ENCODE measurements around the gene SLC12A7. TPM values are rescaled to one million over a fixed set of nuclear protein-coding genes. Genes with fewer than 3 reads are reported as not detected.

Gene SLC12A7
- total RNA-seq, 1 donor from 2014 or later, result 42.2 TPM

DNA sequence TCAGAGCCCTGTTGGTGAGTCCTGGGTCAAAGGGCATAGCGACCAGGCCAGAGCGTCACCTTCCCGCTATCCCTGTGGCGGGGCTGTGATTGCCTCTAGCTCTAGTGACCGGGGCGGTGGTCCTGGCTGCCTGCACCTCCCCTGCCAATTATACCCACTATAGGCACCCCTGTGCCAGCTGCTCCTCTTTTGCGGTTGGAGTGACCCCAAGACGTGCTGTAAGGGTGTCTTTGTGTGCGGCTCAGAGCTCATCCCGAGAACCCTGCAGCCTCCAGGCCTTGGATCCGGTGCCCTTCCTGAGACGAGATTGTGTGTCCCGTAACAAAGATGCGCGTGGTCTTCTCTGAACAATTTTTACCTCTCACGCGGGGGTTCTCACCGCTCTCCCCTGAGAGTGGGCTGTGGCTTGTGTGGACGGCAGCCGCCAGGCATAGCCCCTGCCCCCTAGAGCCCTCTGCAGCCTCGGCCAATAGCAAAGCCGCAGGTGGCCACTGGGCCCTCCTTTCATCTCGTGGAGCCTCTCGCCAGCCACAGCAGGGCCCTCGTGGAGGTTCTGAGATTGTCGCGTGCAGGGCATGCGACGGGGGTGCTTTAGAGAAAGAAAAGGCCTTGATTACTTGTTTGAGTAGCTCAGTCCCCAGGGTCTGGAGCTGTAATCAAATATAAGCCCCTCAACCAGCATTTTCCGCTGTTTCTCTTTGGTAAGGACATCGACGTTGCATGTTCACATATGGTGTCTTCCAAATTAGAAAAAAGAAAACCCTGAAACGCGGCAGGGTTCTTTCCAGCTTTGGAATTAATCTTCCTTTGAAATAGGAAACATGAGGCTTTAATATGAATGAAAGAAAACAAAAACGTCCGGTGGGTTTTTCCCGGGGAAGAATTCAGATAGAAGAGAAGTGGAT is 92.6 kb downstream of the SLC12A7 start:
- no peak for DNase-seq (ENCODE audit: low read depth)

DNA sequence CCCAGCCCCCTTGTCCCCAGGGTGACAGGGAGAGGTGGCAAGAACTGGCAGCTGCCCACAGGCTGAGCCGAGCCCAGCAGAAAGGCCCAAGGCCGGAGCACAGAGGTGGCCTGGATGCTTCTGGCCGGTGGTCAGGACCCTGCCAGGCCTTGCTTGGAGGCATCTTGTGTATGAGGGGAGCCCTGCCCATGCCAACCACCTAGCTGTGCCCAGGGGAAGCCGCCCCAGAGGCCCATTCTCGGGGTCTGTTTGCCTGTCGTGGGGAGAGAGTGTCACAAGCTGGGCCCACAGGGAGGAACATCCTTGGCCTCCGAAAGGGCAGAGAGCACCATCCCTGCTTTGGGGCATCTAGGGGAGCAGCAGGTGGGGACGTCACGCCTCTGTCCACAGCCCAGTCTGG is 93.3 kb downstream of the SLC12A7 start:
- no peak for DNase-seq (ENCODE audit: low read depth)

DNA sequence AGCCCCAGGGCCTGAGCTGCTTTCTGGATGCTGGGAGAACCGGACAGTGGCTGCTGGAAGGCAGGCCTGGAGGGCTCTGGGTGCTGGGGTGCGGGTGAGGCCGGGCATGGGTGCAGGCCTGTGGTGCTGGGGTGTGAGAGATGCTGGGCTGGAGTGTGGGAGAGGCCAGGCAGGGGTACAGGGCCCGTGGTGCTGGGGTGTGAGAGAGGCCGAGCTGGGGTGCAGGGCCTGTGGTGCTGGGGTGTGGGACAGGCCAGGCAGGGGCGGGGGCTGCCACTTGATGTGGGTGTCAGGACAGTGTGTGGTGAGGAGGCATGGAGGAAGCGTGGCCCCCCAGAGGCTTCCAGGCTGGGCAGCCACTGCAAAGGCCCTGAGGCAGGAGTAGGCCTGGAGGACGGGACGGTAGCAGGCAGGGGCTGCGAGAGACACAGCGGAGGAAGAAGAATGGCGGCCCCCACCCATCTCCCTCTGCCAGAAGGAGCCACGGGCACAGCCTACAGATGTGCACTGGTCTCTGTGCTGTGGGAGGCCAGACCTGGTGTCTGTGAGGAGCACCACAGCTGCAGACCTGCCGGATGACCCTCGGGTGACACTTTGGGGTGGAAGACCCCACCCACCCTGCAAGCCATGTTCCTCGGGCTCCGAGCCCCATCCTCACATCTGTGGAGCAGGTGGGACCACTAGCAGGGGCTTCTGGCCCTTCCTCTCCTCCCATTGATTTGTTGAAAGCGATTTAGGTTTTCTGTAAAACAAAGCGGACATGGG is 94.0 kb downstream of the SLC12A7 start:
- no peak for DNase-seq (ENCODE audit: low read depth)

DNA sequence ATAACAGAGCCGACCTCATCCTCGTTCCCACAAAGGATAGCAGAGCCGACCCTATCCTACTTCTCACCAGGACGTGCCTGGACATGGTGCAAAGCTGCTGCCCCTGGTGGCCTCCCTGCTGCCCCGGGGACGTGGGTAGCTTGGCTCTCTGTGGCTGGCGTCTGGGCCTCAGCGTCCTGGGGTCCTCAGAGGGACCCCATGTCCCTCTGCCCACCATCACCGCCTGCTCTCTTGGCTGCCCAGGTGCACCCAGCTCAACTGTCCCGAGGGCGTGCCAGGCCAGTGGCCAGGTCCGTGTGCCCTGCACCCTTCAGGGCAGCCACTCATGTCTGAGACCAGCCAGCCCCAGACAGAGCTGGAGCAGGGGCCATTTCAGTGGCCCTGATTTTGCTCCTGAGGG is 94.8 kb downstream of the SLC12A7 start:
- DNase-seq (ENCODE audit: low read depth), result no peak

DNA sequence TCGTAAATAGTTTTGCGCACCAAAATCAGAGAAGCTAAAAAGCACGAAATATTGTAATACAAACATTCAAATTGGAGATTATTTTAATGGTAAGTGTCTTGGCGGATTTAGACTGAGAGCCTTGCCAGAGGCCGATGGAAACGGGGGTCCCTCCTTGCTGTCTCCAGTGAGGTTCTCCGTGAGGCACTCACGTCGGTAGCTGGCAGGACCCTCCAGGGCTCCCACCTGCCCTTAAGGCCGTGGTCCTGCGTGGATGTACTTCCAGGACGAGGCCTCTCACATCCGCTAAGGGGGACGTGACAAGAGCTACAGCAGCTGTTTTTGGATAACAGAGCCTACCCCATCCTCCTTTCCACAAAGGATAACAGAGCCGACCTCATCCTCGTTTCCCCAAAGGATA is 95.4 kb downstream of the SLC12A7 start:
- DNase-seq (ENCODE audit: low read depth), result no peak

DNA sequence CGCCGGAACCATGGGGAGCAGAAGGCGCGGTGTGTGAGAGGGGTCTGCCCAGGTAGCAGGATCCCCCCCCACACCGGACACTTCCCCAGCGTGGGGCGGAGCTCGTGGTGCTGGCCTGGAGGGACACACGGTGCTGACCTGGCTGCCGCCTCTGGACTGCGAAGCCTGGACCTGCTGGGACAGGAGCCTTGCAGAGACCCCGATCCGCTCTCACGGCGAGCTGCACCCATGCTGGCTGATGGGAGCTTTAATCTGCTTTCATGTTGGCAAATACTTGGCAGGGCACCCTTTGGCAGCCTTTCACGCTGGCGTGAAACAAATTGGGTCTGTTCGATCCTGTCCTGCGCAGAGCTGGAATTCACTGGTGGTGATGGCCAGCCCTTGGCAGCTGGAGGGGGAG is 95.8 kb downstream of the SLC12A7 start:
- no peak for DNase-seq (ENCODE audit: low read depth)

DNA sequence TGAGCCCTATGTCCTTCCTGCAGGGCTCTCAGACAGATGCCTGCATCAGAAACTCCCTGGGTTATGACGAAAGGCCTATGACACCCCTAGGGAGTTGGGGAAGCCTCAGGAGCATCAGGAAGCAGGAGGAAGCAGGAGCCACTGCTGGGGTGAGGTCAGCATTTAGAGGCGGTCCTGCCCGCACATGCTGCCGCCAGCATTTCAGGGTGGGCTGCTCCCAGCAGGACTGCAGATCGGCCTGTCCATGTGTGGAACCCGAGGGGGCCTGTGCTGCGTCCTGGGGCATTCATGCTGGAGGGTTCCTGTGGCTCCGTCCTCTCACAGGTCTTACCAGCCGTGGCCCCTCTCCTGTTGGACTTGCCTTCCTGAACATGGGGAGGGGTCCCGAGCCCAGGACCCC is 96.4 kb downstream of the SLC12A7 start:
- no peak for DNase-seq (ENCODE audit: low read depth)

DNA sequence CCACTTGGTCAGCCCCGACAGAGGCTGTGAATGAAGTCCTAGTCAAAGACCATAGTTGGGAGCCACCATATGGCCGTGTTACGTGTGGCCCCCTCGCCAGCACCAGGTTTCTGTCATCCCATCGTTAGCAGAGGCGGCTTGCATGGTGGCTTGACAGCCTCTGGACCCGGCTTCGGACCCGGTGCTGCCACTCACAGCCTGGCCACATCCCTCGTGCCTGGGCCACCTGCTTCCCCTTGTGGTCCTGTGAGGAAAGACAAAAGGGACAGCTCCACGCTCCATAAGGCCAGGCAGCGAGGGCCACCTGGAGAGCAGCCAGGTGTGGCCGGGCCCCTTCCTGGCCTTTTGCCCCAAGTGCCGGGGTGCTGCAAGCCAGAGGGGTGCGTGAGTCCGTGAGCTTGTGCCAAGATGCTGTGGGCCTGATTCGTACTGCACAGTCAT is 97.1 kb downstream of the SLC12A7 start:
- DNase-seq (ENCODE audit: low read depth), result no peak

DNA sequence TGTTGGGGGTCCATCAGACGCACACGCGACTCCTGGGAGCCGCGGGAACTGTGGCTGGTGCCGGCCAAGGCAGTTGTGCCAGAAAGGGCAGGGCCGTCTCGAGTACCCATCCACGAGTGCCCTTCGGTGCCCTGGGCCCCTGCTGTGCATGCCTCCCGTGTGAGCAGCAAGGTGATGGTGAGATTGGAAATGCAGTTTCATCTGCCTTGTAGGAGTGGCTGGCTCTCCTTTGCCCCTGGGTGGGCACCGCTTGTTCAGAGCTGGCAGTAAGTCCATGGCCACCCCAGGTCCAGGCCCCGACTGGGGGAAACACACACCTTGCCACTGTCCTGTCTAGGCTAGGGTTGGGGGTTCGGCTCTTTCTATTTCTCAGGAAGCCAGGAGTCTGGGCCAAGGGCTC is 97.5 kb downstream of the SLC12A7 start:
- no peak for DNase-seq (ENCODE audit: low read depth)

DNA sequence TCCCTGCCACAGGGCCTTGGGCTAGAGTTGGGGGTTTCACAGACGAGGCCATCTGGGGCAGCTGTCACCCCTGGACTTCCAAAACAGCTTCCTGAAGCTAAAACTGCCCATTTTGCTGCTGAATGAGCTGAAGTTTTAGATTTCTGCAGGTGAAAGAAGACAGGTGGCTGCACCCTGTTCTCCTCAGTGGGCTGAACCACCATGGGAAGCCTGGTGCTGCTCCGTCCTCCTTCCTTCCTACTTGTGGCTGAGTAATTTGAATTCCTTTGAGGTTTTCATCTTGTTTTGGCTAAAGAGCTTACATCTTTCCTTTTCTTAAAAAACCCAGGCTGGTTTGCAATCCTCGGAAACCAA is 97.9 kb downstream of the SLC12A7 start:
- DNase-seq (ENCODE audit: low read depth), result no peak

DNA sequence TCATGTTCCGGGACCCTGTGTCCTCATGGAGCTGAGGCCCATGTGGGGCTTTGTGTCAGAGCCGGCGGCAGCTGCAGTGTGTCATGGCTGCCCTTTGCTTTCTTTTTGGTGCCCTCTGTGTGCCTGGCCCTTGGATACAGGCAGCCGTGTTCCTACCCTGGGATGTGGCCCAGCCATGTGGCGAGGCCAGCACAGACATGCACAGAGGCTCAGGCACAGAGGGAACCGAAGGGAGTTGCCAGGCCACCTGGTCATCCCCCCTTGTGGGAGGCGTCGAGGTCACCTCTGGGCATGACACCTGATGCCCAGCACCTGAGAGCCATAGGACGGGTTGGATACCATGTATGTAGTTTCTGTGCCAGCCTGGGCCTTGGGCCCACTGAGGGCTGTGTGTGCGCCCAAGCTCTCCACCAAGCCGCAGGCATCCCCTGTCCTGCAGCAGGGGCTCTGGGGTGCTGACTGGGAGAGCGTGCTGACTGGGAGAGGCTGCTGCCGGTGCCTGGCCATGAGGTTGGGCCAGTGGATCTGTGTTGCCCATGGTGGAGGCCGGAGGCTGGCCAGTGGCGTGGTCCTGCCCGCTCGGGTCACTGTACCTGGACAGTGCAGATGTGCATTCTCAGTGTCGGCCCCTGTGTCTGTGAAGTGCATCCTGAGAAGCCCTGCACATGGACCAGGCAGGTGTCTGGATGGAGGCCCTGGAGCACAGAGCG is 98.5 kb downstream of the SLC12A7 start:
- DNase-seq (ENCODE audit: low read depth), result no peak

DNA sequence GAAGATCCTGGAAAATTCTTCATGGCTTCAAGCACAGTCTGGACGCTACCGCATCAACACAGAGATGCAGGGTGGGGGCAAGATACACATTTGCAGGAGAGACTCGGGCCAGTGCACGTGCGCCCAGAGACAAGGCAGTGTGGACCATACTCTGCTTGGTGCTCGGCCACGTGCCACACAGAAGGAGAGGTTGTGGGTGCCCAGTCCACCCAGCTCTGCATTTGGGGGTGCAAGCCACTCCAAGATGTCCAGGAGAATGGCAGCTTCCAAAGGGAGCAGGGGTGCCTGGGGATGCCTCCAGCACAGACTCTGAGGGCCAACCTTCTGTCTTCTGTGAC is 99.0 kb downstream of the SLC12A7 start:
- no peak for DNase-seq (ENCODE audit: low read depth)

DNA sequence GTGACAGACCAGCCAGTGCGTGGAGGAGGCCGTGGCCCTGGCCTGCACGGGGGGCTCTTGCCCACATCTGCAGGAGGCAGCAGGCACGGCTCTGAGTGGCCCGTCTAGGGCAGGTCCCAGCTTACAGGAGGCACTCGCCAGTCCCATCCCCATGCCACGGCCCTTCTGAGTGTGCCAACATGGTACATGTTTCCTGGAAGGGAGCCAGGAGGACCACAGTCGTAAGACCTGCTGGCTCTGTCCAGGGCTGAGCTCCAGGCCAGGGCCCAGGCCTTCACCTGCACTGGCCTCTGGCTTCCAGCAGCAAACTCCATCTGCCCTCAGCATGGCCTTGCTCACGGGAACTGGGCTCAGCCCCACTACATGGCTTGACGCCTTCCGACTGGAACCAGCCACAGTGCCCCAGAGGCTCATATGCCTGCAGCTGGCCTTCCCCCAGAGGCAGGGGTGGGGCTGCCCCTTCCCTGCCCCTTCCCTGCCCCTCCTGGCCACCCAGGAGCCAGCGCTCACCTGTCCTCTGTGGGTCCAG is 99.5 kb downstream of the SLC12A7 start:
- DNase-seq (ENCODE audit: low read depth), result no peak

DNA sequence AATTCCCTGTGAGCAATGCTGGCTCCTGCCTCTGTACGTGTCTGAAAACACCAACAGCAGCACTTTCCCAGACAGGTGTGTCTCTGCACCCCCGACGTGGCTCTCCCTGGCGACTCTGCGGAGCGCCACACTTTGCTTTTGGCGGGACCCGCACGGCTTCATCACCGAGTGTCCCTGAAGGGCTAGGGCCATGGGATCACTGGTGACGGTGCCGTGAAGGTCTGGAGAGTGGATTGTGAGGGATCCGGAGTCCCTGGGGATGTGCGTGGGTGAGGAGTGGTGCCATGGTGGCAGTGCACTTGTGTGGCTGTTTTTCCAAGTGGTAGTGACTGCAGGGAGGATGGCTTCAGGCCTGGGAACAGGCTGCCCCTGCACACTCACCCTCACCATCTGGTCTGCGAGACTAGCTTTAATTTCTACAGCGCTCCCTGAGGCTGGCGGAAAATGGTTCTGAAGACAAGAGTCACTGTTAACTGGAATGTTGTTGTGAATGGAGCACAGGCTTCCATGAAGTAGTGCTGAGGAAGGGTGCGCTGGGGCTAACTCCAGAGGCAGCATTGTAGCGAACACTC is 100.0 kb downstream of the SLC12A7 start:
- DNase-seq (ENCODE audit: low read depth), result no peak

DNA sequence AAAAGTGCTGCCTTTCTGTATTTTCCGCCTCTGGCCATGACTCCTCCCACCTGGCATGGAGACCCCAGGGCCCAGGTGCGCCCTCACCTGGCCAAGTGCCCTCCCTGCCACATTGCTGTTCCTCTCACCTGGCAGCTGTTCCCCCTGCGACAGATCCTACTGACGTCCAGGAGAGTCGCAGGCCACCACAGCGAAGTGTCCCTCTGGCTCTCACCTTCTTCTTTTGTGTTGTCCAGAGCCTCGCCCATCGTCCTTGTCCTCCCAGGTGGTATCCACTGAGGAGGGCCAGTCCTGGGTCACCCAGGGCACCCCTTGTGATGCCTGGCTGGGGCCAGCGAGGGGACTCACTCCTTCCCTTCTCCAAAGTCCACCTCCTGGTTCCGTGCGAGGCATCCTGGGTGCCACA is 100.6 kb downstream of the SLC12A7 start:
- no peak for DNase-seq (ENCODE audit: low read depth)

DNA sequence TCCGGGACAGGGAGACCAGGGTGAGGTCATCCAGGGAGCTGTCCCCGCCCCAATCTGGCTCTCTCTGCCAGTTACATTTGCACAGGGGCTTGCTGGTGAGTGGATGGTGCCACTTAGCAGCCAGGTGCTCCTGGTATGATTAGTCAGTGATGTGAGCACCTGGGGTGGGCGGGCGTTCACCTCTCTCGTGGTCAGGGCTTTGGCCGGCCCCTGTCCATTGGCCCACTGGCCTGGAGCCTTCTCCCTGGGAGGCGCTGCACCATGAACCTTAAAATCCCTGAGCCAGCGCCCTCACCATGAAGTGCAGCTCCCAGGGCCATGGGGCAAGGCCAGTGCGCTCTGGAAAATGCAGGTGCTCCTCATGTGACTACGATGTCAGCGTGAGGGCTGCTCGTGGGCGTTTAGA is 101.2 kb downstream of the SLC12A7 start:
- DNase-seq (ENCODE audit: low read depth), result no peak

DNA sequence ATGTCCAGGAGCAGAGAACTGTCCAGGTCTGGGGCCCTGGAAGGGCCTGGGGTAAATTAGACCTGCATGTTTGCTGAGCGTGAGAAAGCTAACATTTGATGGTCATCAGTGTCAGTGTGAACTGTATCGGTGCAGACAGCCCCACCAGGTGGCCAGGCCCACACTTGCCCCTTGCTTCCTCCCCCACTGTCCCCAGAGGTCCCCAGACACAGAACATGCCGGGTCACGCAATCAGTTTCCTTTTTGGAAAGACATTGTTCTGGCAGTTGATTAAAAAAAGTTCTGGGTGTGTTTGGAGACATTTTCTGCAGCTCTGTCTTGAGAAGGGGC is 101.7 kb downstream of the SLC12A7 start:
- DNase-seq (ENCODE audit: low read depth), result no peak

DNA sequence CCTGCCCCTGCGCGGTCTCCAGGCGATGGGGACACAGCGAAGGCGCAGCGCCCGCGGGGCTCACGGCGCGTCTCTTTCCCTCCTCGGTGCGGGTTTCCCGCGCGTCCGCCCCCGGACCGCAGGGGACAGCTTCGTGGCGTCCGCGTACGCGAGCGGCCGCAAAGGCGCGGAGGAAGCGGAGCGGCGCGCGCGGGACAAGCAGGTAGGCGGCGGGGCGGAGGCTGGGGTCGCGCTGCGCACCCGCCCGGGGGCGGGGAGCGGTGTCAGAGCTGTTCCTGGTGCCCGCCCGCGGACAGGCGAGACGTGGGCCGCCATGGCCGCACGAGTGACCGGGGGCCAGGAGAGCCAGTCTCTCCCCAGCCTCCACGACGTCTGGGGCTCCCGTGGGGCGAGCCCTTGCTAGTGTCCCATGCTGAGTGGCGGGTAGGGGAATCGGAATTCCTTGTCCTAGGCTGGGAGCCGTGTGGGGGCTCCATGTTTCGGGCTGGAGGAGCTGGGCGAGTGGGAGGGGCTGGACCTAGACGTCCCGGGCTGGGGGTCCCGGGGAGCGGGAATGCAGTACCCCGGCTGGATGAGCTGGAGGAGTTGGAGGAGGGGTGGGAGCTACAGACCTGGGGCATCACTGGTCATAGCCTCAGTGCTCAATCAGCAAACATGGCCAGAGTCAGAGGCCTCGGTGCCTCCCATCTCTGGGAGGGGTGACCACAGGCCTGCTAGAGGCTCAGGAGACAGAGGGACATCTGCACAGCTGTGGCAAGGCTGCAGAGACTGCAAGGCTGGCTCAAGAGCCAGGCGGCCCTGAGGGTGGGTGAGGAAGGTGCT is 102.3 kb downstream of the SLC12A7 start:
- DNase-seq (ENCODE audit: low read depth), result no peak

DNA sequence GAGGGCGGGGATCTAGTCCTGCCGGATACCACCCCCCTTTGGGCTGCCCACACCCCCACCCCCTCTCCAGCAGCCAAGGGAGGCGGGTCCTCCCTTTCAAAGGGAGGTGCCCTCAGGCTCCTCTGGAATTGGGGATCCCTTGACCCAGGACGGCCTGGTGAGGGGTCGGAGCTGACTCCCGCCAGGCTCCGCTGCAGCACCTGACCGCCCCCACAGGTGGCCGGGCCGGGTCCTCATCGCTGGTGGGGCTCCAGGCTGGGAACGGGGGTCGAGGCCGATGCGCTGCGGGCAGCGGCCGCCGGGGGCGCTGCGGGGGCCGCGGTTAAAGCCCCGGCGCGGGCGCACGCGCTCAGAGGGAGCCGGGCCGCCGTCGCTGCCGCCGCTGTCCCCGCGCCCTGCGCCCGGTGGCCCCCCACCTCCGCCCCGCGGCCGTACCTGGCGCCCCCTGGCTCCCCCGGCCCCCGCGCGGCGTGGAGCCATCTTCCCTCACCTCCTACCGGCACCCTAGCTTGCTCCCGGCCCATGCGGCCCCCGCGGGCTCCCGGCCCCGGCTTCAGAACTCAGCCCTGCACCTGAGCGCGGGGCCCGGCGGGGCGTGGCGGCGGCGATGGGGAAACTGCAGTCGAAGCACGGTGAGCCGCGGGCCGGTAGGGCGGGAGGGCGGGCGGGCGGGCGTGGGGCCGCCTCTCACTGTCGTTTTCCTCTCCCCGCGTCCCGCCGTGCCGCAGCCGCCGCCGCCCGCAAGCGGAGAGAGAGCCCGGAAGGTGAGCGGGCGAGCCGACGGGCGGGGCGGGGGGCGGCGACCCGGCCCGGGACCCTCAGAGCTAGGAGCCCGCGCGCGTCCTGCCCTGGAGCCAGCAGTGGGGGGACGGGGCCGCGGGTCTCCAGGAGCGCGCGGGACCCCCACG is 103.2 kb downstream of the SLC12A7 start, which contains the start of gene NKD2:
Gene NKD2, plus strand, starts transcription at position 352 of the 908 bp plus-strand sequence. Its CDS starts 256 bp downstream, at position 608.
- no peak for DNase-seq (ENCODE audit: low read depth)

Measured in renal cortical epithelial cell (primary cell).